HepG2 (cell line): ENCODE results near the gene SAE1. TPM values are rescaled to one million over a fixed set of nuclear protein-coding genes. Genes with fewer than 3 reads are reported as not detected.
A peak's percentile ranks its signal among the peaks of the same experiment; 100 is the strongest.

Source experiments
- NFRKB ChIP-seq: fragments of 450-650 bp; IDR thresholded peaks from 2 replicates; pipeline ENCODE4 v1.6.1; 2017
- TCF7L2 ChIP-seq: IDR thresholded peaks from 2 replicates; pipeline ENCODE4 v1.6.1; 2011; ENCODE audit warnings: mild to moderate bottlenecking, low read depth, low read length, moderate library complexity
- ZBTB33 ChIP-seq: sonication (generic); formaldehyde crosslinking; IDR thresholded peaks from 2 replicates; pipeline ENCODE4 v1.4.0; 2020; ENCODE audit warnings: missing genetic modification reagents
- ZBTB8A ChIP-seq: sonication (generic); formaldehyde crosslinking; IDR thresholded peaks from 2 replicates; pipeline ENCODE4 v1.4.0; 2020; ENCODE audit warnings: mild to moderate bottlenecking, low read depth, missing genetic modification reagents, borderline replicate concordance
- ZFAT ChIP-seq: sonication (generic); formaldehyde crosslinking; conservative IDR thresholded peaks from 2 replicates; pipeline ENCODE4 v1.8.1; 2023; ENCODE audit warnings: missing genetic modification reagents, inconsistent platforms
- ZNF138 ChIP-seq: sonication (generic); formaldehyde crosslinking; IDR thresholded peaks from 2 replicates; pipeline ENCODE4 v1.5.0; 2020; ENCODE audit warnings: mild to moderate bottlenecking, low read depth, missing genetic modification reagents
- ZNF510 ChIP-seq: sonication (generic); formaldehyde crosslinking; IDR thresholded peaks from 2 replicates; pipeline ENCODE4 v1.4.0; 2020; ENCODE audit warnings: low read depth, mild to moderate bottlenecking, missing genetic modification reagents
- ZNF530 ChIP-seq: sonication (generic); formaldehyde crosslinking; IDR thresholded peaks from 2 replicates; pipeline ENCODE4 v1.5.0; 2020; ENCODE audit warnings: low read depth, mild to moderate bottlenecking, missing genetic modification reagents
- ZNF768 ChIP-seq: sonication (generic); formaldehyde crosslinking; IDR thresholded peaks from 2 replicates; pipeline ENCODE4 v1.4.0; 2020; ENCODE audit warnings: missing genetic modification reagents
- ZNF816 ChIP-seq: sonication (generic); formaldehyde crosslinking; IDR thresholded peaks from 2 replicates; pipeline ENCODE4 v1.8.0; 2022; ENCODE audit warnings: missing genetic modification reagents, mild to moderate bottlenecking, borderline replicate concordance
- polyA plus RNA-seq, 8 experiments: library from polyadenylated mRNA; depleted of rRNA in 3 of 8; stranded (reverse) in 7 of 8; unstranded in 1 of 8; fragments of >200 nt; fragmentation: Illumina TruSeq in 4 of 8; extraction: Trizol in 4 of 8; gene quantifications; 2 replicates each; pipeline versions ENCODE4 v1.2.1 to v1.2.3, GENCODE V29; 2011 to 2016; ENCODE audit warnings: low read depth in 4 of 8, missing spikeins in 1 of 8, mixed read lengths in 1 of 8; ENCODE audit not compliant: insufficient read depth in 1 of 8
- total RNA-seq, 5 experiments: library from RNA; depleted of rRNA; stranded (reverse); fragments of >200 nt; fragmentation: Illumina TruSeq; extraction: Trizol; gene quantifications; 2 replicates each; pipeline ENCODE4 v1.2.3, GENCODE V29; 2016; ENCODE audit warnings: low read depth in 1 of 5
- TF ChIP-seq, protein P1 (sequence below): sonication (generic); formaldehyde crosslinking; conservative IDR thresholded peaks from 2 replicates; pipeline ENCODE4 v1.4.0; 2020; ENCODE audit warnings: mild to moderate bottlenecking, missing genetic modification reagents, moderate library complexity
- TF ChIP-seq, protein P2 (sequence below): sonication (generic); formaldehyde crosslinking; IDR thresholded peaks from 2 replicates; pipeline ENCODE4 v1.4.0; 2020; ENCODE audit warnings: mild to moderate bottlenecking, low read depth, missing genetic modification reagents
- TF ChIP-seq, protein P3 (sequence below): sonication (generic); IDR thresholded peaks from 2 replicates; pipeline ENCODE4 v1.6.1; 2016; ENCODE audit warnings: low read depth, borderline replicate concordance
- TF ChIP-seq, protein P4 (sequence below): IDR thresholded peaks from 2 replicates; pipeline ENCODE4 v1.6.1; 2016; ENCODE audit warnings: low read depth, borderline replicate concordance
- TF ChIP-seq, protein P5 (sequence below): IDR thresholded peaks from 2 replicates; pipeline ENCODE4 v1.6.1; 2016

SAE1 gene
- total and polyA plus RNA-seq, 2 of the 13 experiments (the other 11 are each of a cell fraction or from before 2014, with no cell fraction given) = 87.6 to 197 TPM

DNA sequence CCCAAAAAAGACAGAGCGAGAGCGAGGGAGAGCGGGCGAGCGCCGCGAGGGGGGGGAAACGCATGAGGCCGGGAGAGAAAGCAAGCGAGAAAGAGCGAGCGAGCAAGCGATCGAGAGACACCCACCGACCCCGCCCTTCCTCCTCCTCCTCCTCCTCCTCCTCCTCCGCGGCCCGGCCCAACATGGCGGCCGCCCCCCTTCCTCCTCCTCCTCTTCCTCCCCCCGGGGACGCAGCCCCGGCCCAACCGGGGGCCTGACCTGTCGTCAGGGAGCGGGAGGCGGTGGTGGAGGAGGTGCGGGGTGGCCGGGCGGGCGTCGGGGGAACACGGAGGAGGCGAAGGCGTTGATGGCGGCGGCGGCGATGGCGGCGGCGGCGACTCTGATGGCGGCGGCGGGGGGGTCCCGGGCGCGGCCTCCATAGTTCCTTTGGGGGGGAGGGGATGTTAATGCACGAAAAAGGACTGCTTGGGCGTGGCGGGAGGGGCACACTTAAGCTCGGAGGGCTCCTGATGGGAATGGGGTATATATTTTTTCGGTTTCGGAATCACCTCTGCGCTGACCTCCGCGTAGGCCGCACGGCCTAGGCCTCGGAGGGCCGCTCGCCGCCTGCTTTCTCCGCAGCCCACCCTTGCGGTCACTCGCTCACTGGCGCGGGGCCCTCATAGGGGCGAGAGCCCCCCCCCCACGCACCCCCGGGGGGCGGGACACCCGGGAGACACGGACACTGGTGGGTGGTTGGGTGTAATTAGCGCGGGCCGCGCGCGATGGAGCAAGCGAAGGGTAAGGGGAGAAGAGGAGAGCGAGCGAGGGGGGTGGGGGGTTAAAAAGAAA, 18.3 kb upstream of the SAE1 start (continued):
- TF ChIP-seq, protein P1, sequence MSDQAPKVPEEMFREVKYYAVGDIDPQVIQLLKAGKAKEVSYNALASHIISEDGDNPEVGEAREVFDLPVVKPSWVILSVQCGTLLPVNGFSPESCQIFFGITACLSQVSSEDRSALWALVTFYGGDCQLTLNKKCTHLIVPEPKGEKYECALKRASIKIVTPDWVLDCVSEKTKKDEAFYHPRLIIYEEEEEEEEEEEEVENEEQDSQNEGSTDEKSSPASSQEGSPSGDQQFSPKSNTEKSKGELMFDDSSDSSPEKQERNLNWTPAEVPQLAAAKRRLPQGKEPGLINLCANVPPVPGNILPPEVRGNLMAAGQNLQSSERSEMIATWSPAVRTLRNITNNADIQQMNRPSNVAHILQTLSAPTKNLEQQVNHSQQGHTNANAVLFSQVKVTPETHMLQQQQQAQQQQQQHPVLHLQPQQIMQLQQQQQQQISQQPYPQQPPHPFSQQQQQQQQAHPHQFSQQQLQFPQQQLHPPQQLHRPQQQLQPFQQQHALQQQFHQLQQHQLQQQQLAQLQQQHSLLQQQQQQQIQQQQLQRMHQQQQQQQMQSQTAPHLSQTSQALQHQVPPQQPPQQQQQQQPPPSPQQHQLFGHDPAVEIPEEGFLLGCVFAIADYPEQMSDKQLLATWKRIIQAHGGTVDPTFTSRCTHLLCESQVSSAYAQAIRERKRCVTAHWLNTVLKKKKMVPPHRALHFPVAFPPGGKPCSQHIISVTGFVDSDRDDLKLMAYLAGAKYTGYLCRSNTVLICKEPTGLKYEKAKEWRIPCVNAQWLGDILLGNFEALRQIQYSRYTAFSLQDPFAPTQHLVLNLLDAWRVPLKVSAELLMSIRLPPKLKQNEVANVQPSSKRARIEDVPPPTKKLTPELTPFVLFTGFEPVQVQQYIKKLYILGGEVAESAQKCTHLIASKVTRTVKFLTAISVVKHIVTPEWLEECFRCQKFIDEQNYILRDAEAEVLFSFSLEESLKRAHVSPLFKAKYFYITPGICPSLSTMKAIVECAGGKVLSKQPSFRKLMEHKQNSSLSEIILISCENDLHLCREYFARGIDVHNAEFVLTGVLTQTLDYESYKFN (CRISPR knock-in tag) = peak; percentile 42; the same call in 1 of the 2 replicates
- TF ChIP-seq ZNF530 (CRISPR knock-in tag) (no peak), ZFAT (no peak), TCF7L2 (no peak), ZNF510 (CRISPR knock-in tag) (no peak), ZBTB33 (peak; percentile 1; the same call in 1 of the 2 replicates), ZNF816 (CRISPR knock-in tag) (no peak), ZNF768 (CRISPR knock-in tag) (0 out of 2 replicates have a peak, but pooled peaks have one; percentile 17), NFRKB (peak; percentile 41; the same call in 1 of the 2 replicates), ZBTB8A (CRISPR knock-in tag) (no peak), ZNF138 (no peak; the same call in 1 of the 2 replicates)
- TF ChIP-seq, protein P2, sequence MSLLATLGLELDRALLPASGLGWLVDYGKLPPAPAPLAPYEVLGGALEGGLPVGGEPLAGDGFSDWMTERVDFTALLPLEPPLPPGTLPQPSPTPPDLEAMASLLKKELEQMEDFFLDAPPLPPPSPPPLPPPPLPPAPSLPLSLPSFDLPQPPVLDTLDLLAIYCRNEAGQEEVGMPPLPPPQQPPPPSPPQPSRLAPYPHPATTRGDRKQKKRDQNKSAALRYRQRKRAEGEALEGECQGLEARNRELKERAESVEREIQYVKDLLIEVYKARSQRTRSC (CRISPR knock-in tag) = no peak
- TF ChIP-seq, protein P3, sequence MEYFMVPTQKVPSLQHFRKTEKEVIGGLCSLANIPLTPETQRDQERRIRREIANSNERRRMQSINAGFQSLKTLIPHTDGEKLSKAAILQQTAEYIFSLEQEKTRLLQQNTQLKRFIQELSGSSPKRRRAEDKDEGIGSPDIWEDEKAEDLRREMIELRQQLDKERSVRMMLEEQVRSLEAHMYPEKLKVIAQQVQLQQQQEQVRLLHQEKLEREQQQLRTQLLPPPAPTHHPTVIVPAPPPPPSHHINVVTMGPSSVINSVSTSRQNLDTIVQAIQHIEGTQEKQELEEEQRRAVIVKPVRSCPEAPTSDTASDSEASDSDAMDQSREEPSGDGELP = no peak
- TF ChIP-seq, protein P4, sequence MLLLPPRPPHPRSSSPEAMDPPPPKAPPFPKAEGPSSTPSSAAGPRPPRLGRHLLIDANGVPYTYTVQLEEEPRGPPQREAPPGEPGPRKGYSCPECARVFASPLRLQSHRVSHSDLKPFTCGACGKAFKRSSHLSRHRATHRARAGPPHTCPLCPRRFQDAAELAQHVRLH (CRISPR knock-in tag) = no peak; the same call in 1 of the 2 replicates
- TF ChIP-seq, protein P5, sequence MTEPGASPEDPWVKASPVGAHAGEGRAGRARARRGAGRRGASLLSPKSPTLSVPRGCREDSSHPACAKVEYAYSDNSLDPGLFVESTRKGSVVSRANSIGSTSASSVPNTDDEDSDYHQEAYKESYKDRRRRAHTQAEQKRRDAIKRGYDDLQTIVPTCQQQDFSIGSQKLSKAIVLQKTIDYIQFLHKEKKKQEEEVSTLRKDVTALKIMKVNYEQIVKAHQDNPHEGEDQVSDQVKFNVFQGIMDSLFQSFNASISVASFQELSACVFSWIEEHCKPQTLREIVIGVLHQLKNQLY (CRISPR knock-in tag) = no peak
- TF ChIP-seq, all 625 proteins: peak for 159
